ENCODE results near the gene PNLDC1.
"Not testable (repeated sequence)": the region's sequence is repeated elsewhere in the genome, so short reads cannot be mapped to it uniquely, and the experiment has no call there.

Gene PNLDC1

DNA sequence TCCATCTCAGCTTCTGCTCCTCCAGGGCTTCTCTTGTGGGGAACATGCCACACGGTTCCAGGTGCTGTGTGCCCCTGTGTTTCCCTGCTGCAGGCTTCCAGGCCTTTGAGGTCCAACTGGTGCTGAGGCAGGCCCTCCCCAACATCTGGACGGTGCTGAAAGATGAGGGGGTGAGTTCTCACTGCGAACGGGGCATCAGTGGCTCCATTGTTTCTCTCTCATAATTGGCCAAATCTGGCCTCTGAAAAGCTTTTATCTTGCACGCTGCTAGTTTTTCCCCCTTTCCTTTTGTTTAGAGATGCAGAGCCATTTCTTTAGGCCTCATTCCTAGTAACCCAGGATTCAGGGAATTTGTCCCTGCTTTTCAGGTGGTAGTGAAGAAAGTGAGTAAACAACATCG is 8.6 kb downstream of the PNLDC1 start:
- H3K9me3 ChIP-seq (ENCODE audit: low read length): no peaks in the 10 kb centered on the region
- H3K4me1 ChIP-seq (ENCODE audit: insufficient read depth, low read length): no peaks in the 10 kb centered on the region
- no peaks in the 10 kb centered on the region for H3K36me3 ChIP-seq (ENCODE audit: insufficient read depth, low read length)
- no peak overlapping the region for H3K4me3 ChIP-seq (ENCODE audit: low read depth in 1 of 2, low read length in 2 of 2)
- H3K9ac ChIP-seq (ENCODE audit: low read length): no peak overlapping the region
- no peaks in the 10 kb centered on the region for H3K27me3 ChIP-seq (ENCODE audit: control insufficient read depth in 1 of 2, insufficient read depth in 2 of 2, low read length in 2 of 2)
- H3K27ac ChIP-seq (ENCODE audit: low read depth, low read length): no peak overlapping the region

DNA sequence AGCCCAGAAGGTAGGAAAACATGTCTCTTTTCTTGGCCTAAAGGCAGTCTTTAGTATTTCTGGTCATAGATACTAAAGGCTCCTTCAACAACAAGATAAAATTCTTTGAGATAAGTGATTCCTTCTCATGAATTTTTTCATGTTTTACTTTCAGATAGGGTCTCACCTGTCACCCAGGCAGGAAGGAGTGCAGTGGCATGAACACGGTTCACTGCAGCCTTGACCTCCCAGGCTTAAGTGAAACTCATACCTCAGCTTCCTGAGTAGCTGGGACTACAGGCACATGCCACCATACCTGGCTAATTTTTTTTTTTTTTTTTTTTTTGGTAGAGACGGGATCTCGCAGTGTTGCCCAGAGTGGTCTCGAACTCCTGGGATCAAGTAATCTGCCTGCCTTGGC is 9.1 kb downstream of the PNLDC1 start:
- H3K36me3 ChIP-seq (ENCODE audit: insufficient read depth, low read length): no peaks in the 10 kb centered on the region
- H3K4me3 ChIP-seq (ENCODE audit: low read depth in 1 of 2, low read length in 2 of 2): no peak overlapping the region
- no peaks in the 10 kb centered on the region for H3K27me3 ChIP-seq (ENCODE audit: control insufficient read depth in 1 of 2, insufficient read depth in 2 of 2, low read length in 2 of 2)
- H3K27ac ChIP-seq (ENCODE audit: low read depth, low read length): no peak overlapping the region
- no peaks in the 10 kb centered on the region for H3K4me1 ChIP-seq (ENCODE audit: insufficient read depth, low read length)
- no peak overlapping the region for H3K9ac ChIP-seq (ENCODE audit: low read length)
- no peaks in the 10 kb centered on the region for H3K9me3 ChIP-seq (ENCODE audit: low read length)

DNA sequence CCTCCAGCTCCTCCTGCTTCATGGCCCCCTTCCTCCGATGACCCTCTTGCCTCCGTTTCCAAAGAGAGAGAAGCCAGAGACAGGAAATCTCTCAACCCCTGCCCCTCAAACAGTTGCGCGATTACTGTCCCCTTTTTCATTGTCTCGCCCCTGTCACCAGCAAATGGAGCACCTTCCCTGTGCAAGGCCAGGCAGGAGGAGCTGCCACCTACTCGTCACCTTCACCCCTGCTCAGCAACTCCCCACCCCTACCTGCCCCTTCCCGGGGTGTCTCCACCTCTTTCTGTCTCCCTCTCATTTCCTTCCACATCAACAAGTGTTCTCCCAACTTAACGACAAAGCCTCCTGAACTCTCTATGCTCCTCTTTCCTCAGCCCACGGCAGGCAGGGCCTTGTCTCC is 13.7 kb downstream of the PNLDC1 start:
- no peaks in the 10 kb centered on the region for H3K36me3 ChIP-seq (ENCODE audit: insufficient read depth, low read length)
- no peaks in the 10 kb centered on the region for H3K27me3 ChIP-seq (ENCODE audit: control insufficient read depth in 1 of 2, insufficient read depth in 2 of 2, low read length in 2 of 2)
- H3K4me1 ChIP-seq (ENCODE audit: insufficient read depth, low read length): no peaks in the 10 kb centered on the region
- no peaks in the 10 kb centered on the region for H3K9me3 ChIP-seq (ENCODE audit: low read length)
- no peak overlapping the region for H3K9ac ChIP-seq (ENCODE audit: low read length)
- H3K27ac ChIP-seq (ENCODE audit: low read depth, low read length): no peak overlapping the region
- no peak overlapping the region for H3K4me3 ChIP-seq (ENCODE audit: low read depth in 1 of 2, low read length in 2 of 2)

DNA sequence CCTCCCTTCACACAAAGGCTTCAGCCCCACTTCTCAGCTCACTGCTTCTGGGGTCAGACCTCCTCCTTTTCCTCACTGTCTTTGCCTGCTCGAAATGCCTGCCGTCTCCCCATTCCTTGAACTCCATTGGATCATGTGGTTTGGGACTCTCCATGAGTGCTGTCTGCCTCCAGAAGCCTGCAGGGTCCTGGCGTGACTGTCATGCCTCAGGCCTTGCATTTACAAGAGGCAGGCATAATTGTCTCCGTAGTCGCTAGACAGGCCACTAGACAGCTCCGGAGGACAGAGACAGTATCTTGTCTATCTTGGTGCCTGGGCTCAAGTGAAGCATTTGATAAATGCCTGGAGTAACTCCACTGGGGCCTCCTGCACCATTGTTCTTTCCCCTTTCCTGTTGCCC is 15.3 kb downstream of the PNLDC1 start:
- H3K27me3 ChIP-seq (ENCODE audit: control insufficient read depth in 1 of 2, insufficient read depth in 2 of 2, low read length in 2 of 2): no peaks in the 10 kb centered on the region
- H3K9ac ChIP-seq (ENCODE audit: low read length): no peak overlapping the region
- H3K4me3 ChIP-seq (ENCODE audit: low read depth in 1 of 2, low read length in 2 of 2): no peak overlapping the region
- no peaks in the 10 kb centered on the region for H3K9me3 ChIP-seq (ENCODE audit: low read length)
- H3K4me1 ChIP-seq (ENCODE audit: insufficient read depth, low read length): no peaks in the 10 kb centered on the region
- no peak overlapping the region for H3K27ac ChIP-seq (ENCODE audit: low read depth, low read length)
- no peaks in the 10 kb centered on the region for H3K36me3 ChIP-seq (ENCODE audit: insufficient read depth, low read length)

DNA sequence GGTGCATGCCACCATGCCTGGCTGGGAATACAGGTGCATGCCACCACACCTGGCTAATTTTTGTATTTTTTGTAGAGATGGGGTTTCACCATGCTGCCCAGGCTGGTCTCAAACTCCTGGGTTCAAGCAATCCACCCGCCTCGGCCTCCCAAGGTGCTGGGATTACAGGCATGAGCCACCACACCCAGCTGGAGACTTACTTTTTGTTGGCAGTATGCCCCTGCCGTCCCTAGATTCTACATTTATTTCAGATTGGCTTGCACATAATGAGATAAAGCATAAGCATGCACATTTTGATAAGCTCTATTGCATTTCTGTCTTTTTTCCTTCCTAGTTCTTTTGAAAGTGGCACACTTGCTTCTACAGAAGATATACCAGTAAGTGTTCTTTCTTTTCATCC is 16.7 kb downstream of the PNLDC1 start:
- not testable (repeated sequence) for H3K9me3 ChIP-seq (ENCODE audit: low read length); H3K4me3 ChIP-seq (ENCODE audit: low read depth in 1 of 2, low read length in 2 of 2); H3K36me3 ChIP-seq (ENCODE audit: insufficient read depth, low read length); H3K27me3 ChIP-seq (ENCODE audit: control insufficient read depth in 1 of 2, insufficient read depth in 2 of 2, low read length in 2 of 2); H3K4me1 ChIP-seq (ENCODE audit: insufficient read depth, low read length); H3K9ac ChIP-seq (ENCODE audit: low read length); H3K27ac ChIP-seq (ENCODE audit: low read depth, low read length)

DNA sequence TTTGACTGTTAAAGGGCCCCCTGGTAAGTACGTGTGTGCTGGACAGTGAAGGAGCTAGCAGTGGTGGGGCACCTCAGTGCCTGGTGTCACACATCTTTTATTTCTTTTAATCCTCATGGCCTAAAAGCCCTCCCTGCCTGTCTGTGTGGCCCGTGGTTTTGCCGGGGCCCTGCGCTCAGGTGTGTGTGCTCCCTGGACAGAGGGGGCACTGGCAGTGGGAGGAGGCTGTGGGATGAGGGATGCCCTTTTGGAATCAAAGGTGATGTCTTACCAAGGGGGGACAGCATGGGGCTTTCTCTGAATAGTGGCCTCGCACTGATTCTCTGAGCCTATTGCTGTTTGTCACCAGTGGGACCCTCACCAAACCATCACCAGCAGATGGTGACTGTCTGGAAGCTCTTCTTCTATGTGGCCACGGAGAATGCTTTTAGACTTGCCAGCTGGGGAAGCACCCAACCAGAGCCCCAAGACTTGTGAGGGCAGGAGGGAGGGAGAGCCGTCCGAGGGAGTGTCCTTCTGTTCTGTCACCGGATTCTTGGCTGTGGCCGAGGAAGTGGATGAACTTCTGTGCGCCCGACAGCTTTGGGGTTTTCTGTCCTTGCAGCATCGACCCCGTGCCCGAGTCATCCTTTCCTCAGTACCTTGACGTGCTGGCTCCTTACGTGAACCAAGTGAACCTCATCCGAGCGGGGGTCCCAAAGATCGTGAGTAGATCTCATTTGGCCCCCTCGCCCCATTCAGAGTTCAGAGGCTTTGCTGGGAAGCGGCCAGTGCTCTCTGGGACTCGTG is 18.1 kb downstream of the PNLDC1 start:
- H3K9ac ChIP-seq (ENCODE audit: low read length): no peak overlapping the region
- no peaks in the 10 kb centered on the region for H3K4me1 ChIP-seq (ENCODE audit: insufficient read depth, low read length)
- H3K27ac ChIP-seq (ENCODE audit: low read depth, low read length): no peak overlapping the region
- H3K4me3 ChIP-seq (ENCODE audit: low read depth in 1 of 2, low read length in 2 of 2): no peak overlapping the region
- no peaks in the 10 kb centered on the region for H3K27me3 ChIP-seq (ENCODE audit: control insufficient read depth in 1 of 2, insufficient read depth in 2 of 2, low read length in 2 of 2)
- no peaks in the 10 kb centered on the region for H3K9me3 ChIP-seq (ENCODE audit: low read length)
- H3K36me3 ChIP-seq (ENCODE audit: insufficient read depth, low read length): no peaks in the 10 kb centered on the region

DNA sequence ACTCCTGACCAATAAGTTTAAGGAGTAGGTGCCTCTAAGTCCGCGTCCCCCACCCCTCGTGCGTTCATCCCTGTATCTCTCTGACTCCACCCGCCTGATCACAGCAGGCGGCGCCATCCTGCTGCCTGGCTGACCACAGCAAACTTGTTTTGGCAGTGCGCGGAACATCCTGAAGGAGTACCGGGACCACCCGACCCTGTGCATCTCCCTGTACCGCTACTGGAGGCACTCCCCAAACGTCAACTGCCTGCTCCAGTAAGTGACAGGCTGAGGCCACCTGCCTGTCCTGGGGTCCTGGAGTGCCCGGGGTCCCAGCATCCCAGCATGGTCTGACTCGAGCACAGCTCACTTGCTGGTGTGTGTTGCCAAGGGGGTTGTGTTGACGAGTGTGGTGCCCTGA is 19.0 kb downstream of the PNLDC1 start:
- H3K4me3 ChIP-seq (ENCODE audit: low read depth in 1 of 2, low read length in 2 of 2): no peak overlapping the region
- H3K27me3 ChIP-seq (ENCODE audit: control insufficient read depth in 1 of 2, insufficient read depth in 2 of 2, low read length in 2 of 2): no peaks in the 10 kb centered on the region
- H3K9ac ChIP-seq (ENCODE audit: low read length): no peak overlapping the region
- no peaks in the 10 kb centered on the region for H3K36me3 ChIP-seq (ENCODE audit: insufficient read depth, low read length)
- H3K27ac ChIP-seq (ENCODE audit: low read depth, low read length): no peak overlapping the region
- no peaks in the 10 kb centered on the region for H3K4me1 ChIP-seq (ENCODE audit: insufficient read depth, low read length)
- H3K9me3 ChIP-seq (ENCODE audit: low read length): no peaks in the 10 kb centered on the region

DNA sequence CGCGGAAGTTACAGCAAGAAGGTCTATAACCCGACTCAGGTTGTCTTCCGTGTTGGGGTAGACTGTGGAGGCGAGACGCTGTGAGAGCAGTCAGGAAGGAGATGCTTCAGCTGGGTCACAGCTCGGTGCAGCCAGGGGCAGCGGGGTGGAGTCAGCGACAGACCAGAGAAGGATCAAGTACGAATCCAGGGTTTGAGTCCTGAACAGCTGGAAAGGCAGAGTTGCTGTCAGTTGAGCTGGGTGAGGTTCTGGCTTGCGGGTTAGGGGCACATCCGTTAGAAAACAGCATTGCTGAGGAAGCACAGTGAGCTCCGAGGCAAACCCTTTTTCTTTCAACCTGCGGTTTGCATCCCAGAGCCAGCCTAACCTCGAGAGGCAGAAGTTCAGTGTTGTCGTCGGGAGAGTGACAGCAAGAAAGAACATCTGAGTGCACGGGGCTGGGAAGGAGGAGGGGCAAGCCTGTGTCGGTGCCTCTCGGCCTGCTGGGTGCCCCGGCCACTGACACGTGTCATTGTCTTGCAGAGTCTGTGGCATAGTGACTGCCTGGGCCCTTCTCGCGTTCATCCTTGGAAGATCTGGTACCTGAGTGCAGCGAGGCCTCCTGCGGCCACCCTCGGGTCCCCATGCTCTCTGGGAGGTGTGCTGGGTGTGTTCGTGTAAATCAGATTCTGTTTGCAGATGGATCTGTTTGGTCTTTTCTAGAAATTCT is 20.0 kb downstream of the PNLDC1 start:
- H3K36me3 ChIP-seq (ENCODE audit: insufficient read depth, low read length): no peaks in the 10 kb centered on the region
- no peaks in the 10 kb centered on the region for H3K27me3 ChIP-seq (ENCODE audit: control insufficient read depth in 1 of 2, insufficient read depth in 2 of 2, low read length in 2 of 2)
- no peaks in the 10 kb centered on the region for H3K4me1 ChIP-seq (ENCODE audit: insufficient read depth, low read length)
- H3K9ac ChIP-seq (ENCODE audit: low read length): no peak overlapping the region
- no peak overlapping the region for H3K27ac ChIP-seq (ENCODE audit: low read depth, low read length)
- H3K9me3 ChIP-seq (ENCODE audit: low read length): no peaks in the 10 kb centered on the region
- H3K4me3 ChIP-seq (ENCODE audit: low read depth in 1 of 2, low read length in 2 of 2): no peak overlapping the region

DNA sequence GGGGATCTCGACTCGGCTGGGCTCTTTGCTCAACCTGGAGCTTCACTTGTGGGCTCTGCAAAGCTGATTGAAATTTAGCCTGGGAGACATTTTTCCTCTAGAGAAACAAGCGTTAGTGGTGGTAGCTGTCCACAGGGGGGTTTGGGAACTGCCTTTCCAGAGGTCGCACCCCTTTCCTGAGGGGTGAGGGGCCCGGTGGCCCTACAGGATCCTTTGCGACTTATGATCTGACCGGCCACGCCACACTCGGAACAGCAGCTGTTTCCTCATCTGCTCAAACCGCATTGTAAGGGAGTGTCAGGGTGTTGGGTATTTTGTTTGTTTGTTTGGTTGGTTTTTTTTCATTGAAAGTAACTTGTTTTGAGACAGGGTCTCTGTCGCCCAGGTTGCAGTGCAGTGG is 21.0 kb downstream of the PNLDC1 start:
- Histone ChIP-seq H3K27ac (ENCODE audit: low read depth, low read length) (no peak overlapping the region), H3K27me3 (ENCODE audit: control insufficient read depth in 1 of 2, insufficient read depth in 2 of 2, low read length in 2 of 2) (no peaks in the 10 kb centered on the region), H3K4me1 (ENCODE audit: insufficient read depth, low read length) (no peaks in the 10 kb centered on the region), H3K9ac (ENCODE audit: low read length) (no peak overlapping the region), H3K9me3 (ENCODE audit: low read length) (no peaks in the 10 kb centered on the region), H3K36me3 (ENCODE audit: insufficient read depth, low read length) (no peaks in the 10 kb centered on the region), H3K4me3 (ENCODE audit: low read depth in 1 of 2, low read length in 2 of 2) (no peak overlapping the region)

DNA sequence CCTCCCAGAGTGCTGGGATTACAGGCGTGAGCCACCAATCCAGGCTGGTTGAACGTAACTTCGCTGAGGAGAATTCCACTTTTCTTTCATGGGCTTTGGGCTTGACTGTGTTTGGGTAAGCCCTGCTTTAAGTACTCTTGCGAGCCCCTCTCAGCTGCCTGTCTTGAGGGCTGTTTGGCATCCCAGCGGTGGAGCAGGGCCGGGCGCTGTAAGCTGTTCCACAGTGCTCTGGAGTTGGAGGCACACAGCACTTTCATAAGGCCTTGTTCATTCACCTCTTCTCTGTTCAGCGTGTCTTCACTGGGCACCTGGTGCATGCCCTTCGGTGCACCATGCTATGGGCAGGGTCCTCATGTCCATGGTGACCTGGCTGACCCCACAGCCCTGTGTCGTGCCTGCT is 21.6 kb downstream of the PNLDC1 start:
- no peak overlapping the region for H3K27ac ChIP-seq (ENCODE audit: low read depth, low read length)
- no peaks in the 10 kb centered on the region for H3K27me3 ChIP-seq (ENCODE audit: control insufficient read depth in 1 of 2, insufficient read depth in 2 of 2, low read length in 2 of 2)
- no peaks in the 10 kb centered on the region for H3K36me3 ChIP-seq (ENCODE audit: insufficient read depth, low read length)
- no peak overlapping the region for H3K4me3 ChIP-seq (ENCODE audit: low read depth in 1 of 2, low read length in 2 of 2)
- no peaks in the 10 kb centered on the region for H3K9me3 ChIP-seq (ENCODE audit: low read length)
- H3K9ac ChIP-seq (ENCODE audit: low read length): no peak overlapping the region
- H3K4me1 ChIP-seq (ENCODE audit: insufficient read depth, low read length): no peaks in the 10 kb centered on the region

DNA sequence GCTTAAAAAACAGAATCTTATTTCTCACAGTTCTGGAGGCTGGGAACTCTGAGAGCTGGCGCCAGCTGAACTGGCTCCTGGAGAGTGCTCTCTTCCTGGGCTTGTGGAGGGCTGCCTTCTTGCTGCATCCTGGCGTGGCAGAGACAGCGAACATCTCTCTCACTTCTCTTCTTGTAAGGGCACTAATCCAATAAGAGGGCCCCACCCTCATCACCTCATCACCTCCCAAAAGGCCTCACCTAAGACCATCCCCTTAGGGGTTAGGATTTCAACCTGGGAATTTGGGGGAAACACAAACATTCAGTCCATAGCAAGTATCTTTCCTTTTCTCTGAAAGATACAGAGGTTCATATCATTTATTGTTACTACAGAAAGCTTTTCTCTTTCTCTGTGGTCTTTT is 23.9 kb downstream of the PNLDC1 start:
- Histone ChIP-seq H3K27ac (ENCODE audit: low read depth, low read length) (no peak overlapping the region), H3K36me3 (ENCODE audit: insufficient read depth, low read length) (no peaks in the 10 kb centered on the region), H3K27me3 (ENCODE audit: control insufficient read depth in 1 of 2, insufficient read depth in 2 of 2, low read length in 2 of 2) (no peaks in the 10 kb centered on the region), H3K4me3 (ENCODE audit: low read depth in 1 of 2, low read length in 2 of 2) (no peak overlapping the region), H3K4me1 (ENCODE audit: insufficient read depth, low read length) (no peaks in the 10 kb centered on the region), H3K9ac (ENCODE audit: low read length) (no peak overlapping the region), H3K9me3 (ENCODE audit: low read length) (no peaks in the 10 kb centered on the region)

DNA sequence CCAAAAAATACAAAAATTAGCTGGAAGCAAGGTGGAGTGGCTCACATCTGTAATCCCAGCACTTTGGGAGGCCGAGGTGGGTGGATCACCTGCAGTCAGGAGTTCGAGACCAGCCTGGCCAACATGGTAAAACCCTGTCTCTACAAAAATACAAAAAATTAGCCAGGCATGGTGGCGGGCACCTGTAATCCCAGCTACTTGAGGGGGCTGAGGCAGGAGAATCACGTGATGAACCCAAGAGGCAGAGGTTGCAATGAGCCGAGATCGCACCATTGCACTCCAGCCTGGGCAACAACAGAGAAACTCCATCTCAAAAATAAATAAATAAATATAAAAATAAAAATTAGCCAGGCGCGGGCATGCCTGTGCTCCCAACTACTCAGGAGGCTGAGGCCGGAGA is 24.6 kb downstream of the PNLDC1 start:
- not testable (repeated sequence) for H3K4me1 ChIP-seq (ENCODE audit: insufficient read depth, low read length); H3K9me3 ChIP-seq (ENCODE audit: low read length); H3K9ac ChIP-seq (ENCODE audit: low read length); H3K27ac ChIP-seq (ENCODE audit: low read depth, low read length); H3K4me3 ChIP-seq (ENCODE audit: low read depth in 1 of 2, low read length in 2 of 2); H3K36me3 ChIP-seq (ENCODE audit: insufficient read depth, low read length); H3K27me3 ChIP-seq (ENCODE audit: control insufficient read depth in 1 of 2, insufficient read depth in 2 of 2, low read length in 2 of 2)
